K562 (cell line): ENCODE measurements around the gene ATP13A2. TPM values are rescaled to one million over a fixed set of nuclear protein-coding genes. Genes with fewer than 3 reads are reported as not detected.

Experiments
- ESRRA ChIP-seq: fragments of 450-650 bp; IDR thresholded peaks from 2 replicates; pipeline ENCODE4 v1.6.1; 2014; ENCODE audit warnings: low read depth, mild to moderate bottlenecking, moderate library complexity, borderline replicate concordance
- HEY1 ChIP-seq: fragments of 250-450 bp; sonication (Bioruptor Pico); IDR thresholded peaks from 2 replicates; pipeline ENCODE4 v1.5.0; 2020; ENCODE audit warnings: mild to moderate bottlenecking, moderate library complexity, borderline replicate concordance
- NCOA4 ChIP-seq: fragments of 450-650 bp; IDR thresholded peaks from 2 replicates; pipeline ENCODE4 v1.6.1; 2018; ENCODE audit warnings: mild to moderate bottlenecking; ENCODE audit not compliant: partially characterized antibody
- NR2C1 ChIP-seq, 2 experiments: fragments of 450-650 bp; IDR thresholded peaks; 2 replicates each; pipeline ENCODE4 v1.6.1; 2017; ENCODE audit warnings: mild to moderate bottlenecking in 2 of 2, antibody characterized with exemption in 1 of 2, inconsistent platforms in 1 of 2, missing compliant biosample characterization in 1 of 2, missing genetic modification characterization in 1 of 2
- PHTF2 ChIP-seq: fragments of 250-450 bp; sonication (Bioruptor Pico); IDR thresholded peaks from 2 replicates; pipeline ENCODE4 v1.5.0; 2021; ENCODE audit warnings: mild to moderate bottlenecking
- RAD21 ChIP-seq, 2 experiments: fragments of 250-450 bp in 1 of 2; fragments of 450-650 bp in 1 of 2; sonication (Bioruptor Pico) in 1 of 2; formaldehyde crosslinking in 1 of 2; IDR thresholded peaks in 1 of 2; conservative IDR thresholded peaks in 1 of 2; 2 replicates each; pipeline versions ENCODE4 v1.4.0 to v1.8.0; 2020 to 2022; ENCODE audit warnings: mild to moderate bottlenecking in 2 of 2, moderate library complexity in 1 of 2
- SMC3 ChIP-seq: conservative IDR thresholded peaks from 2 replicates; pipeline ENCODE4 v1.6.1; 2011; ENCODE audit warnings: low read depth, low read length, improper control_type of control experiment; ENCODE audit not compliant: insufficient read depth
- STAG1 ChIP-seq: sonication (generic); formaldehyde crosslinking; IDR thresholded peaks from 2 replicates; pipeline ENCODE4 v1.5.0; 2020; ENCODE audit warnings: missing genetic modification reagents, borderline replicate concordance
- TBL1XR1 ChIP-seq, 2 experiments: IDR thresholded peaks; 2 replicates each; pipeline ENCODE4 v1.6.1; 2012; ENCODE audit warnings: improper control_type of control experiment in 2 of 2, low read length in 2 of 2, mild to moderate bottlenecking in 1 of 2
- YY1 ChIP-seq, 3 experiments: IDR thresholded peaks; 2 replicates each; pipeline ENCODE4 v1.6.1; 2011; ENCODE audit warnings: low read length in 2 of 3, mild to moderate bottlenecking in 2 of 3, moderate library complexity in 2 of 3, borderline replicate concordance in 1 of 3, control low read depth in 1 of 3, low read depth in 1 of 3; ENCODE audit not compliant: insufficient read depth in 3 of 3, insufficient replicate concordance in 2 of 3, control insufficient read depth in 1 of 3, insufficient read length in 1 of 3; ENCODE audit errors: extremely low read depth in 1 of 3
- ZNF174 ChIP-seq: fragments of 250-450 bp; sonication (Bioruptor Pico); IDR thresholded peaks from 2 replicates; pipeline ENCODE4 v1.4.0; 2020; ENCODE audit warnings: mild to moderate bottlenecking
- ZNF239 ChIP-seq: fragments of 250-450 bp; sonication (Bioruptor Pico); IDR thresholded peaks from 2 replicates; pipeline ENCODE4 v1.4.0; 2020; ENCODE audit warnings: mild to moderate bottlenecking
- ZNF764 ChIP-seq: fragments of 250-450 bp; sonication (Bioruptor Pico); IDR thresholded peaks from 2 replicates; pipeline ENCODE4 v1.4.0; 2020; ENCODE audit warnings: low read depth, mild to moderate bottlenecking, moderate library complexity
- polyA plus RNA-seq, 8 experiments: library from polyadenylated mRNA; depleted of rRNA in 4 of 8; stranded (reverse) in 5 of 8; unstranded in 3 of 8; fragments of >200 nt; fragmentation: Nextera tagmentation in 2 of 8; fragmentation: Illumina TruSeq in 1 of 8; extraction: Ambion mirVana in 2 of 8; extraction: Trizol in 1 of 8; gene quantifications; 2 replicates each; pipeline versions ENCODE4 v1.2.1 to v1.2.3, GENCODE V29; 2011 to 2014; ENCODE audit warnings: inconsistent platforms in 1 of 8, missing spikeins in 1 of 8
- total RNA-seq, 7 experiments: library from RNA; depleted of rRNA in 6 of 7; stranded (reverse); fragments of >200 nt in 6 of 7; fragmentation: Illumina TruSeq in 2 of 7; extraction: Trizol in 2 of 7; gene quantifications; 2 replicates each; pipeline versions ENCODE4 v1.2.1 to v1.2.3, GENCODE V29; 2011 to 2021; ENCODE audit warnings: low replicate concordance in 1 of 7
- TF ChIP-seq, protein P1 (sequence below), 2 experiments: fragments of 450-650 bp in 1 of 2; sonication (generic) in 1 of 2; formaldehyde crosslinking; conservative IDR thresholded peaks; 2 replicates each; pipeline versions ENCODE4 v1.4.0 to v1.8.1; 2020 to 2022; ENCODE audit warnings: mild to moderate bottlenecking in 1 of 2, missing genetic modification reagents in 1 of 2
- TF ChIP-seq, protein P2 (sequence below): fragments of 450-650 bp; formaldehyde crosslinking; IDR thresholded peaks from 2 replicates; pipeline ENCODE4 v1.4.0; 2020; ENCODE audit warnings: mild to moderate bottlenecking
- TF ChIP-seq, protein P3 (sequence below): fragments of 450-650 bp; IDR thresholded peaks from 2 replicates; pipeline ENCODE4 v1.6.1; 2016; ENCODE audit warnings: mild to moderate bottlenecking
- TF ChIP-seq, protein P4 (sequence below): fragments of 250-450 bp; sonication (Bioruptor Pico); IDR thresholded peaks from 2 replicates; pipeline ENCODE4 v1.9.0; 2021; ENCODE audit warnings: mild to moderate bottlenecking
- TF ChIP-seq, protein P5 (sequence below): fragments of 250-450 bp; sonication (Bioruptor Pico); IDR thresholded peaks from 2 replicates; pipeline ENCODE4 v1.4.0; 2020; ENCODE audit warnings: mild to moderate bottlenecking

The ATP13A2 gene
- total and polyA plus RNA-seq, 9 of the 15 experiments (the other 6 are each of a cell fraction or from before 2014, with no cell fraction given) = 0.36 to 56.3 (median 16.3) TPM

DNA sequence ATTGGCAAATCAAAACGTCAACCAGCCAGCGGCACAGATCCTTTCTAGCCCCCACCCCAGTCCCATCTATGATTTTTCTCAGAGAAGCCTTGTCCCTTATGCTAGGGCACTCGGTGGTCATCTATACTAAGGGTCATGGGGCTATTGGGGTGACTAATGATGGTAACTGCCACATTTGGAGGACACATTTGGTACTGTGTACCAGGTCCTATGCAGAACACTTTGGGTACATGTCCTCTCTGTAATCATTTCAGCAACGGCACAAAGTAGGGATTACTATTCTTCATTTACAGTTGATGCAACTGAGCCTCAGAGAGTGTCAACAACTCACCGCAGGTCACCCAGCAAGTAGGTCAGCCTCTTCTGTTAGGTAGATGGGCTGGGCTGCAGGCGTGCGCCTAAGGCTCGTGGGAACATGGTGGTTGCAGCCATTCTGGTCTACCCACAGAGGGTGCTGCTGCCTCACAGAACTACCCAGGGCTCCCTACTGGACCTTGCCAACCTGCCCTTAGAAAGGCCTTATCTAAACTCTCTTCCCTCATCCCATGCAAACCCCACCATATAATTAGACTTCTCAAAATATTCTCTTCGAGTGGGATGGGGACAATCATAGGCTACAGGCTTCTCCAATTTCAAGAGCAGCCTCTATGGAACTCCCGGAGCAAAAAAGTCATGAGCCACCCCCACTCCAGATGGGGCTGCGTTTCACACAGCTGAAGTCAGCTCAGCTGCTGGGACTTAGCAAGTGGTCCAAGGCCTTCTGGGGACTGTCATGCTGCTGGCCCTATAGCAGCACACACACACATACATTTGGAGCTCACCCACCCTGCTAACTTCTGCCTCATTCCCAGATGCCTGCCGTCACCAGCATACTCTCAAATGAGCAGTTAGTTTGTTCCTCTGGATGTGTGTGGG, 47.9 kb upstream of the ATP13A2 start (continued):
- TF ChIP-seq ESRRA (peak; percentile 42; the same call in 1 of the 2 replicates), YY1 (IDR thresholded peaks at IDR 0.05; ENCODE audit: borderline replicate concordance in 1 of 3, control insufficient read depth in 1 of 3, extremely low read depth in 1 of 3, insufficient read depth in 3 of 3, insufficient read length in 1 of 3, insufficient replicate concordance in 2 of 3, low read depth in 1 of 3, low read length in 2 of 3) (peak in 2 of 3 experiments; percentile 42 to 43), NCOA4 (no peak), ZNF239 (CRISPR knock-in tag) (no peak), STAG1 (peak; percentile 72; the same call in 1 of the 2 replicates), RAD21 (CRISPR knock-in tag; conservative IDR thresholded peaks at IDR 0.05 in 1 of 2, IDR thresholded peaks at IDR 0.05 in 1 of 2) (peak; percentile 79 to 92), NR2C1 (IDR thresholded peaks at IDR 0.05) (no peak), NR2C1 (tag; IDR thresholded peaks at IDR 0.05) (no peak), TBL1XR1 (IDR thresholded peaks at IDR 0.05; ENCODE audit: low read length in 2 of 2) (peak in 1 of 2 experiments; percentile 10; a peak in 1 of 4 replicates), ZNF764 (no peak), HEY1 (no peak), ZNF174 (CRISPR knock-in tag) (no peak), PHTF2 (no peak), SMC3 (peak; percentile 77)
- TF ChIP-seq, protein P1, sequence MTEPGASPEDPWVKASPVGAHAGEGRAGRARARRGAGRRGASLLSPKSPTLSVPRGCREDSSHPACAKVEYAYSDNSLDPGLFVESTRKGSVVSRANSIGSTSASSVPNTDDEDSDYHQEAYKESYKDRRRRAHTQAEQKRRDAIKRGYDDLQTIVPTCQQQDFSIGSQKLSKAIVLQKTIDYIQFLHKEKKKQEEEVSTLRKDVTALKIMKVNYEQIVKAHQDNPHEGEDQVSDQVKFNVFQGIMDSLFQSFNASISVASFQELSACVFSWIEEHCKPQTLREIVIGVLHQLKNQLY (CRISPR knock-in tag; conservative IDR thresholded peaks at IDR 0.05) = no peak
- TF ChIP-seq, protein P2, sequence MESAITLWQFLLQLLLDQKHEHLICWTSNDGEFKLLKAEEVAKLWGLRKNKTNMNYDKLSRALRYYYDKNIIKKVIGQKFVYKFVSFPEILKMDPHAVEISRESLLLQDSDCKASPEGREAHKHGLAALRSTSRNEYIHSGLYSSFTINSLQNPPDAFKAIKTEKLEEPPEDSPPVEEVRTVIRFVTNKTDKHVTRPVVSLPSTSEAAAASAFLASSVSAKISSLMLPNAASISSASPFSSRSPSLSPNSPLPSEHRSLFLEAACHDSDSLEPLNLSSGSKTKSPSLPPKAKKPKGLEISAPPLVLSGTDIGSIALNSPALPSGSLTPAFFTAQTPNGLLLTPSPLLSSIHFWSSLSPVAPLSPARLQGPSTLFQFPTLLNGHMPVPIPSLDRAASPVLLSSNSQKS (CRISPR knock-in tag) = no peak
- TF ChIP-seq, protein P3, sequence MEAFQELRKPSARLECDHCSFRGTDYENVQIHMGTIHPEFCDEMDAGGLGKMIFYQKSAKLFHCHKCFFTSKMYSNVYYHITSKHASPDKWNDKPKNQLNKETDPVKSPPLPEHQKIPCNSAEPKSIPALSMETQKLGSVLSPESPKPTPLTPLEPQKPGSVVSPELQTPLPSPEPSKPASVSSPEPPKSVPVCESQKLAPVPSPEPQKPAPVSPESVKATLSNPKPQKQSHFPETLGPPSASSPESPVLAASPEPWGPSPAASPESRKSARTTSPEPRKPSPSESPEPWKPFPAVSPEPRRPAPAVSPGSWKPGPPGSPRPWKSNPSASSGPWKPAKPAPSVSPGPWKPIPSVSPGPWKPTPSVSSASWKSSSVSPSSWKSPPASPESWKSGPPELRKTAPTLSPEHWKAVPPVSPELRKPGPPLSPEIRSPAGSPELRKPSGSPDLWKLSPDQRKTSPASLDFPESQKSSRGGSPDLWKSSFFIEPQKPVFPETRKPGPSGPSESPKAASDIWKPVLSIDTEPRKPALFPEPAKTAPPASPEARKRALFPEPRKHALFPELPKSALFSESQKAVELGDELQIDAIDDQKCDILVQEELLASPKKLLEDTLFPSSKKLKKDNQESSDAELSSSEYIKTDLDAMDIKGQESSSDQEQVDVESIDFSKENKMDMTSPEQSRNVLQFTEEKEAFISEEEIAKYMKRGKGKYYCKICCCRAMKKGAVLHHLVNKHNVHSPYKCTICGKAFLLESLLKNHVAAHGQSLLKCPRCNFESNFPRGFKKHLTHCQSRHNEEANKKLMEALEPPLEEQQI = no peak
- TF ChIP-seq, protein P4, sequence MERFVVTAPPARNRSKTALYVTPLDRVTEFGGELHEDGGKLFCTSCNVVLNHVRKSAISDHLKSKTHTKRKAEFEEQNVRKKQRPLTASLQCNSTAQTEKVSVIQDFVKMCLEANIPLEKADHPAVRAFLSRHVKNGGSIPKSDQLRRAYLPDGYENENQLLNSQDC (CRISPR knock-in tag) = no peak
- TF ChIP-seq, protein P5, sequence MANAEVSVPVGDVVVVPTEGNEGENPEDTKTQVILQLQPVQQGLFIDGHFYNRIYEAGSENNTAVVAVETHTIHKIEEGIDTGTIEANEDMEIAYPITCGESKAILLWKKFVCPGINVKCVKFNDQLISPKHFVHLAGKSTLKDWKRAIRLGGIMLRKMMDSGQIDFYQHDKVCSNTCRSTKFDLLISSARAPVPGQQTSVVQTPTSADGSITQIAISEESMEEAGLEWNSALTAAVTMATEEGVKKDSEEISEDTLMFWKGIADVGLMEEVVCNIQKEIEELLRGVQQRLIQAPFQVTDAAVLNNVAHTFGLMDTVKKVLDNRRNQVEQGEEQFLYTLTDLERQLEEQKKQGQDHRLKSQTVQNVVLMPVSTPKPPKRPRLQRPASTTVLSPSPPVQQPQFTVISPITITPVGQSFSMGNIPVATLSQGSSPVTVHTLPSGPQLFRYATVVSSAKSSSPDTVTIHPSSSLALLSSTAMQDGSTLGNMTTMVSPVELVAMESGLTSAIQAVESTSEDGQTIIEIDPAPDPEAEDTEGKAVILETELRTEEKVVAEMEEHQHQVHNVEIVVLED = no peak
